ENCODE data around the gene CDK6.
"Not testable (repeated sequence)": the region's sequence is repeated elsewhere in the genome, so short reads cannot be mapped to it uniquely, and the experiment has no call there.

Gene CDK6

GRCh38 chr7:92761391-92762097 lies 74.8 kb downstream of the CDK6 start:
- Histone ChIP-seq H3K9me3 (ENCODE audit: control insufficient read depth, insufficient read depth, low read depth, low read length) (no peaks in the 10 kb centered on the region), H3K4me1 (ENCODE audit: control insufficient read depth, insufficient read depth, low read length) (peaks cover 61% of the 10 kb centered on the region), H3K36me3 (ENCODE audit: control insufficient read depth, insufficient read depth, low read length) (no peaks in the 10 kb centered on the region; the same call in 1 of the 2 replicates), H3K4me3 (ENCODE audit: low read depth, low read length) (no peak overlapping the region), H3K9ac (ENCODE audit: low read length) (no peak overlapping the region), H3K27ac (ENCODE audit: low read depth, low read length) (no peak overlapping the region), H3K27me3 (ENCODE audit: control insufficient read depth, insufficient read depth, low read length) (no peaks in the 10 kb centered on the region)

- H3K9ac ChIP-seq (ENCODE audit: low read length) = no peak overlapping the region
- H3K27ac ChIP-seq (ENCODE audit: low read depth, low read length) = no peak overlapping the region
- H3K4me3 ChIP-seq (ENCODE audit: low read depth, low read length) = no peak overlapping the region
- H3K9me3 ChIP-seq (ENCODE audit: control insufficient read depth, insufficient read depth, low read depth, low read length) = no peaks in the 10 kb centered on the region
- H3K36me3 ChIP-seq (ENCODE audit: control insufficient read depth, insufficient read depth, low read length) = no peaks in the 10 kb centered on the region
- H3K27me3 ChIP-seq (ENCODE audit: control insufficient read depth, insufficient read depth, low read length) = no peaks in the 10 kb centered on the region
- peaks cover 60% of the 10 kb centered on the region for H3K4me1 ChIP-seq (ENCODE audit: control insufficient read depth, insufficient read depth, low read length)
Observed at GRCh38 chr7:92758796-92759431, 77.5 kb downstream of the CDK6 start.

GRCh38 chr7:92757311-92757910 lies 79.0 kb downstream of the CDK6 start:
- not testable (repeated sequence) for H3K4me3 ChIP-seq (ENCODE audit: low read depth, low read length); H3K9ac ChIP-seq (ENCODE audit: low read length); H3K9me3 ChIP-seq (ENCODE audit: control insufficient read depth, insufficient read depth, low read depth, low read length); H3K27ac ChIP-seq (ENCODE audit: low read depth, low read length); H3K36me3 ChIP-seq (ENCODE audit: control insufficient read depth, insufficient read depth, low read length); H3K27me3 ChIP-seq (ENCODE audit: control insufficient read depth, insufficient read depth, low read length)
- peaks cover 53% of the 10 kb centered on the region for H3K4me1 ChIP-seq (ENCODE audit: control insufficient read depth, insufficient read depth, low read length)

- Histone ChIP-seq H3K4me3 (ENCODE audit: low read depth, low read length) (no peak overlapping the region), H3K9me3 (ENCODE audit: control insufficient read depth, insufficient read depth, low read depth, low read length) (no peaks in the 10 kb centered on the region), H3K4me1 (ENCODE audit: control insufficient read depth, insufficient read depth, low read length) (peaks cover 65% of the 10 kb centered on the region), H3K27me3 (ENCODE audit: control insufficient read depth, insufficient read depth, low read length) (no peaks in the 10 kb centered on the region), H3K9ac (ENCODE audit: low read length) (no peak overlapping the region), H3K27ac (ENCODE audit: low read depth, low read length) (peak overlapping the region; percentile 16; the same call in 1 of the 2 replicates), H3K36me3 (ENCODE audit: control insufficient read depth, insufficient read depth, low read length) (no peaks in the 10 kb centered on the region)
Observed at GRCh38 chr7:92755680-92756079, 80.7 kb downstream of the CDK6 start.

GRCh38 chr7:92754919-92755581 lies 81.3 kb downstream of the CDK6 start:
- no peaks in the 10 kb centered on the region for H3K27me3 ChIP-seq (ENCODE audit: control insufficient read depth, insufficient read depth, low read length)
- no peaks in the 10 kb centered on the region for H3K9me3 ChIP-seq (ENCODE audit: control insufficient read depth, insufficient read depth, low read depth, low read length)
- H3K36me3 ChIP-seq (ENCODE audit: control insufficient read depth, insufficient read depth, low read length) = no peaks in the 10 kb centered on the region
- no peak overlapping the region for H3K4me3 ChIP-seq (ENCODE audit: low read depth, low read length)
- no peak overlapping the region for H3K27ac ChIP-seq (ENCODE audit: low read depth, low read length)
- peaks cover 67% of the 10 kb centered on the region for H3K4me1 ChIP-seq (ENCODE audit: control insufficient read depth, insufficient read depth, low read length)
- H3K9ac ChIP-seq (ENCODE audit: low read length) = no peak overlapping the region

- no peaks in the 10 kb centered on the region for H3K27me3 ChIP-seq (ENCODE audit: control insufficient read depth, insufficient read depth, low read length)
- H3K36me3 ChIP-seq (ENCODE audit: control insufficient read depth, insufficient read depth, low read length) = no peaks in the 10 kb centered on the region
- no peak overlapping the region for H3K27ac ChIP-seq (ENCODE audit: low read depth, low read length)
- no peak overlapping the region for H3K4me3 ChIP-seq (ENCODE audit: low read depth, low read length)
- no peak overlapping the region for H3K9ac ChIP-seq (ENCODE audit: low read length)
- H3K4me1 ChIP-seq (ENCODE audit: control insufficient read depth, insufficient read depth, low read length) = peaks cover 60% of the 10 kb centered on the region
- no peaks in the 10 kb centered on the region for H3K9me3 ChIP-seq (ENCODE audit: control insufficient read depth, insufficient read depth, low read depth, low read length)
Observed at GRCh38 chr7:92753614-92754013, 82.8 kb downstream of the CDK6 start.

- H3K4me1 ChIP-seq (ENCODE audit: control insufficient read depth, insufficient read depth, low read length) = peaks cover 65% of the 10 kb centered on the region
- H3K9ac ChIP-seq (ENCODE audit: low read length) = no peak overlapping the region
- 0 out of 2 replicates have a peak overlapping the region, but pooled peaks have one; percentile 25 for H3K27ac ChIP-seq (ENCODE audit: low read depth, low read length)
Observed at GRCh38 chr7:92751902-92752901, 84.2 kb downstream of the CDK6 start.

GRCh38 chr7:92750946-92751345 lies 85.4 kb downstream of the CDK6 start:
- Histone ChIP-seq H3K4me1 (ENCODE audit: control insufficient read depth, insufficient read depth, low read length) (peaks cover 55% of the 10 kb centered on the region), H3K27ac (ENCODE audit: low read depth, low read length) (no peak overlapping the region), H3K4me3 (ENCODE audit: low read depth, low read length) (no peak overlapping the region), H3K9ac (ENCODE audit: low read length) (no peak overlapping the region), H3K27me3 (ENCODE audit: control insufficient read depth, insufficient read depth, low read length) (no peaks in the 10 kb centered on the region), H3K36me3 (ENCODE audit: control insufficient read depth, insufficient read depth, low read length) (no peaks in the 10 kb centered on the region), H3K9me3 (ENCODE audit: control insufficient read depth, insufficient read depth, low read depth, low read length) (no peaks in the 10 kb centered on the region)

More at GRCh38 chr7:92751902-92752901, 84.2 kb downstream of the CDK6 start:
- no peak overlapping the region for H3K4me3 ChIP-seq (ENCODE audit: low read depth, low read length)
- no peaks in the 10 kb centered on the region for H3K9me3 ChIP-seq (ENCODE audit: control insufficient read depth, insufficient read depth, low read depth, low read length)
- no peaks in the 10 kb centered on the region for H3K36me3 ChIP-seq (ENCODE audit: control insufficient read depth, insufficient read depth, low read length)
- no peaks in the 10 kb centered on the region for H3K27me3 ChIP-seq (ENCODE audit: control insufficient read depth, insufficient read depth, low read length)

- H3K27ac ChIP-seq (ENCODE audit: low read depth, low read length) = no peak overlapping the region
- H3K4me1 ChIP-seq (ENCODE audit: control insufficient read depth, insufficient read depth, low read length) = peaks cover 50% of the 10 kb centered on the region
- H3K4me3 ChIP-seq (ENCODE audit: low read depth, low read length) = no peak overlapping the region
- no peak overlapping the region for H3K9ac ChIP-seq (ENCODE audit: low read length)
- H3K27me3 ChIP-seq (ENCODE audit: control insufficient read depth, insufficient read depth, low read length) = no peaks in the 10 kb centered on the region
- no peaks in the 10 kb centered on the region for H3K36me3 ChIP-seq (ENCODE audit: control insufficient read depth, insufficient read depth, low read length)
- H3K9me3 ChIP-seq (ENCODE audit: control insufficient read depth, insufficient read depth, low read depth, low read length) = no peaks in the 10 kb centered on the region
Observed at GRCh38 chr7:92750447-92750839, 85.9 kb downstream of the CDK6 start.

- no peaks in the 10 kb centered on the region for H3K36me3 ChIP-seq (ENCODE audit: control insufficient read depth, insufficient read depth, low read length)
Observed at GRCh38 chr7:92749832-92750446, 86.4 kb downstream of the CDK6 start.

More at GRCh38 chr7:92749832-92750446, 86.4 kb downstream of the CDK6 start:
- Histone ChIP-seq H3K4me1 (ENCODE audit: control insufficient read depth, insufficient read depth, low read length) (peaks cover 45% of the 10 kb centered on the region), H3K4me3 (ENCODE audit: low read depth, low read length) (no peak overlapping the region), H3K27me3 (ENCODE audit: control insufficient read depth, insufficient read depth, low read length) (no peaks in the 10 kb centered on the region), H3K9me3 (ENCODE audit: control insufficient read depth, insufficient read depth, low read depth, low read length) (no peaks in the 10 kb centered on the region), H3K9ac (ENCODE audit: low read length) (no peak overlapping the region), H3K27ac (ENCODE audit: low read depth, low read length) (no peak overlapping the region)

Data from HUES6 (cell line).